A172 (cell line): ENCODE results near the gene ANKRD11. TPM values are rescaled to one million over a fixed set of nuclear protein-coding genes. Genes with fewer than 3 reads are reported as not detected.
A peak's percentile ranks its signal among the peaks of the same experiment; 100 is the strongest.
"Not testable (repeated sequence)": the region's sequence is repeated elsewhere in the genome, so short reads cannot be mapped to it uniquely, and the experiment has no call there.

Experiments
- DNase-seq: peaks from one replicate; pipeline ENCODE4 v3.0.0-alpha.2; 2015; ENCODE audit warnings: low spot score
- total RNA-seq: library from RNA; depleted of rRNA; stranded (reverse); fragments of >200 nt; shearing (Covaris generic); gene quantifications from 2 replicates; pipeline ENCODE4 v1.2.3, GENCODE V29; 2014

Gene ANKRD11
- total RNA-seq, 1 experiment from 2014 or later, result 61.6 TPM

DNA sequence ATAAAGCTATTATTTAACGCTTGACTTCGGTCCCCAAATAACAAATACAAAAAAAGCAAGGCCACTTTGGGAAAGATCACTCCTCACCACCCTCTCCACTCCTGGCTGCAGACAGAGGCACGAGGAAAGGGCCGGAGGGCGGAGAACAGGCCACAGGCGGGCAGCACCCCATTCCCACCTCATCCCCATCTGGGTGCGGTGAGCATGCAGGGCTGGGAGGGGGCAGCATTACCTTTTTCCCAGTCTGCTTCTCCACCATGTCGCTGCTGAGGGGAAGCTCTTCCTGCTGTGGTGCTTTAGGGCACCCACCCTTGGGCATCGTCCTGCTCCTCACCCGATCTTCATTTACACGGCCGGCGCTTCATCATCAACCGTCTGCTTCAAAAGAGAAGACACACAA is 173.7 kb downstream of the ANKRD11 start:
- DNase-seq, result peak; percentile 40

DNA sequence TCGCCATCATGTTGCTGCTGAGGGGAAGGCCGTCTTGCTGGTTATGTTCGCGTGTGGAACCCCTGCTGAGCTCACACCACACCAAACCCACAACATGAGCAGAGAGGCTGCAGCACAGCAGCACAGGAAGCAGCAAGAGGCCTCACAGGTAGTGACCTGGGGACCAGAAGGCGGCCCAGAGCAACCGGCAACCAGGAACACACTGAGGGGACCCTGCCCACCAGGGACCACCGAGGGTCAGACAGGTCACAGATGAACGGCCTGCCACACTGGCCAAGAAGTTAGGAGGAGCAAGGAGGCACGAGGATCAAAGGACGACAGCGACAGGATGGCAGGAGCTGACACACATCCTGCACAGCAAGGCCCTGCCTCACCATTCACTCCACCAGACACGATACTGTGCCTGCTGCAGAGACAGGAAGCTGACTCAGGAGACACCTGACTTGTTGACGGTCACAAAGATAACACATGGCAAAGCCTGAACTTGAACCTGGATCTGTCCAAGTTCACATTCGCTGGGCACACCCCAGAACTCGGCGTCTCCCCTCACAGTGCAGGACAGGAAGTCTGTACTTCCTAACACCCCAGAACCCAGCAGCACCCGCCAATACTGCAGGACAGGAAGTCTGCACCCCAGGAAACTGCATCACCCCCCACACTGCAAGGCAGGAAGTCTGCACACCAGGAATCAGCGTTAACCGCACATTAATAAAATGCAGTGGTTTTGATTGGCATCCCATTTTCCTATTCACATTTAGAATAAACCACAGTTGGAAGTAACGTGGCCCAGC is 174.4 kb downstream of the ANKRD11 start:
- DNase-seq, result peak; percentile 99

DNA sequence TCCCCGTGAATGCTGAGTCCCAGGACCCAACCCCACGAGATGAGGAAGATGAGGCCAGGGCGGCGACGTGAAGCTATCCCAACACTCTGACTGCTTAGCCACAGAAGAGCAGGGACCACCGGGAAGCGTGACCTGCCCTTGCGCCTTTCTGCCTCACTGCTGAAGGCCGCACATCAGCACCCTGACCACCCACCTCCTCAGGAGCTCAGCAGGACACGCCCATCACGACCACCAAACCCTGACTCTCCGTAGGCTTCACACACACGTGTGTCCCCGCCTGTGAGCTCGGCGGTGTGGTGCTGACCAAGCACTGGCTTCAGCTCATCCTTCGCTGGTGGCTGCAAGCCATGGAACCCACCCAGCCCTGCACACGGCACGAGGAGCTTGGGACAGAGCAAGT is 175.1 kb downstream of the ANKRD11 start:
- DNase-seq, result no peak

DNA sequence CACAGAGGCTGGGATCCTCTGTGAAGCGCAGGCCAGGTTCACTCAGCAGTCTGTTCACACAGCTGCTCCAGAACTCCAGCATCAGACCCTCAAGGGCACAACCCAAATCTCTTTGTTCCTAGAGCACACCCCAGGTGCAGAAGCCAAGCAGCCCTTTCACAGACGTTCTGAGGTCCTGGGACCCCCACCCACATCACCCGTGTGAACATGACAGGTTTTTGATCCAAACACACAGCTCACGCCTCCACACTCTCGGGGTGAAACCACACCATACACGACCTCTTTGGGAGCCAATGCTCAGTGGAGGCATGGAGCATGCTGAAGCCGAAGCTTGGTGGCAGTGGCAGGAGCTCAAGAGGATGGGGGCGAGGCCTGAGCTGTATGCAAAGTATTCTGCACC is 175.5 kb downstream of the ANKRD11 start:
- no peak for DNase-seq

DNA sequence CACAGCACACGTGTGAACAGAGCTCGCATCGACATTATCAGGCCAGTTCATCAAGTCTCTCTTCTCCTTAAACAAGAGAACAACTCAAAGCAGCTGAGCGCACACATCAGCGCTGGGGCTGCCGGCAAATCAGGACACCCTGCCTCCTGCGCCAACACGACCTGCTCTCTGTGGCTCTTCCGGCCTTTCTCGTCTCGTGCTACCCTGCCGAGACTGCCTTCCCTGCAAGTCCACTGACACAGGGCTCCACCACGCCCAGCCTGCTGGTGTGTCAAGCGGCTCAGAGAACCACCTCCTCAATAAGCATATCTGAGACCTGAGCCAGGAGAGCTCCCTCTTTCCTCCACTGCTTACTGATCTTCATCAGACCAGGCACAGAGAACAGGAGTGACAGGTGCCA is 176.0 kb downstream of the ANKRD11 start:
- no peak for DNase-seq

DNA sequence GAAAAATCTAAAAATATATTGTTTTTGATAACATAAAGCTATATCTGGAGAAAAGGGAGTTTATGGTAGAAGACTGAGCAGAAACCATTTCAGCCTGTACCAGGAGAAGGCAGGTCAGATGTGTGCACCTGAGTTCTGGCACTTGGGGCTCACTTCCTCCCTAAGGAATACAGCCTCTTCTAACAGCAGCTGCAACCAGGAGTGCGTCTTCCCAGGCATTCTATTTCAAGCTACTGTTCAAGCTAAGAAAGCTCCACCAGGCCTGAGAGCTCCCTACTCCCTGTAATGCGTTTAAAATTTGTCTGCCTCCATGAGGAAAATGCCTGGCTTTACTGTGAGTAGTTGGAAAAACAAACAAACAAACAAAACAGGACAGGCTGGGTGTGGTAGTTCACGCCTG is 176.8 kb downstream of the ANKRD11 start:
- no peak for DNase-seq

DNA sequence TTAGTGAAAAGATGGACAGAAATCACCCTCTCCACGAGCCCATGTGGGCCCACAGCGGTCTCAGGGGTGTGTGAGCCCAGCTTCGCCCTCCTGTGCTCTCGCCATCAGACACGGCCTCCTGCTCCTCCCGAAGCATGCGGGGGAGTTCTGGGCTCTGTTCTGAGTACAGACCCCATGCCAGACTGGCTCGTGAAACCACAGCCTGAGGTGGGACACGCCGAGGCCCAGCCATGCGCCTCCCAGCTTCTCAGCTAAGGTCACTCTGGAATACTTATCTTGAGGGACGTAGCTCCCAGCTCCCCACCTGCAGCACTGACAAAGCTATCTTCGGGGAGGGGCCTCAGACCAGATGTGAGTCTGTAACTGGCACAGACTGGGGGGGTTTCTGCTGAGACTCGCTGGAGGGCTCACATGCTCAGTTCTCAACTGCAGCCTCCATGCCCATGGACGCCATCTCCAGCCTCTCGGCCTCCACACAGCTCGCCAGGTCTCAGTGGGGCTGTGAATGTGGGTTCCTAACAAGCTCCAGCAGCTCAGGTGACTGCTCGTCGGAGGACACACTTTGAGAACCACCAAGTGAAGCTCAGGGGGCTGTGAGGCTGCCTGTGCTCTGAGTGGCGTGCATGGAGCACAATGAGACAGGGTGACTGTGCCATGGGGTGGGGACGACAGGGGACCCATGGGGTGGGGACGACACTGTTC is 177.6 kb downstream of the ANKRD11 start:
- no peak for DNase-seq

DNA sequence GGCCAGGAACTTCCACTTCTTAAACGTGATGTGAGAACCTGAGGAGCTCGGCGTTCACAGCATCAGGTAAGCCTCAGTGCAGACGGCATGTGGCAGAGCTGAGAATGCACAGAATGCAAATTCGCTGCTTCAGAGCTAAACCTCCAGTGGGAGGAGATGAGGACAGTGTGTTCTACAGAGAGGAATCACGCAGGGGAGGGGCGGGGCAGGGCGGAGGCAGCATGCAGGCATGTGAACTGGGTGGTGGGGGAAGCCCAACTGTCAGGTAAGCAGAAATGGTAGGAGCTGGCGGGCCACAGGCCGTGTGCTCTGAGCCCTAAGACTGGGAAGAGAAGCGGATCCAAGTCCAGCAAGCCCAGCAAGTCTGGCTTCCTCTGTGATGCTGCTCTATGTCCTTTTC is 178.2 kb downstream of the ANKRD11 start:
- no peak for DNase-seq

DNA sequence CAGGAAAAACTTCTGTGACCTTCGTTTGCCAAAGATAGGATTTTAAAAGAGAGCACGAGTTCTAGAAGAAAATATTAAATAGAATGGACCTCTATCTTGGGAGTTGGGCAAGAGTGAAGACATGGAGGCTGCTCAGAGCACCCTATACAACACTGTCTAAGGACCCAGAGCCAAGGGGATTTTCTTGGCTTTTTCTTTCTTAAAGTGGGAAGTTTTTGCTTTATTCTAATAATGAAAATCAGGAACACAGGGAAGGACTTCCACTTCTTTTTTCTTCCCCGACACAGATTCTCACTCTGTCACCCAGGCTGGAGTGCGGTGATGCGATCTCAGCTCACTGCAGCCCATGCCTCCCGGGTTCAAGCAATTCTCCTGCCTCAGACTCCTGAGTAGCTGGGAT is 178.7 kb downstream of the ANKRD11 start:
- DNase-seq, result no peak

DNA sequence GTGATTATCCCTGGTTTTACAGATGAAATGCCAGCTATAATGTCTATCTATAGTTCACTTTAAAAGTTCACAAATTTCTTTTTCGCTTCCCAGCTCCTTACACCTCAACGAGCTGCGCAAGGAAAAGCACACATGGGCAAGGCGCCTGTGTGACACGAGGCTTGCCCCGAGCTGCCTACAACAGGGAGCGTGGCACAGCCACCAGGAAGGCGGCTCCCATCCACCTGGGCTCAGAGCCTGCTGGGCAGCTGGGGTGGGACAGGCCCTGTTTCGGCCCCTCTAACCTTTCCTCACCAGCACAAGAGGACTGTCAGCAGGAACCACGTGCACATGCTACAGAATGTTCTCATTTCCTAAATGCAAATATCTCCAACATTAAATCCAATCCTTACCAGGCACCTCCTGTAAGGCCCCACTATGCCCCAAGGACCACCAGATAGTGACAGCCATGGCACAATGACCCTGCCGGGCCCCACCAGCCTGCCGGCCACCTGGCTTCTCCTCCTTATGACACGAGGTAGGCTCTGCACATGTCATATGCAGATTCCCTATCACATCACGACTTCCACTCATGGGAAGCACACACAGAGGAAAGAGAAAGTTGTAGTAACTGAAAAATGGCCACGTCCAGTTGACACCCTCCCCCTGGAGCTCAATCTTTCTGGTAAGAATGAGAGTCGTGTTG is 180.8 kb downstream of the ANKRD11 start:
- no peak for DNase-seq

DNA sequence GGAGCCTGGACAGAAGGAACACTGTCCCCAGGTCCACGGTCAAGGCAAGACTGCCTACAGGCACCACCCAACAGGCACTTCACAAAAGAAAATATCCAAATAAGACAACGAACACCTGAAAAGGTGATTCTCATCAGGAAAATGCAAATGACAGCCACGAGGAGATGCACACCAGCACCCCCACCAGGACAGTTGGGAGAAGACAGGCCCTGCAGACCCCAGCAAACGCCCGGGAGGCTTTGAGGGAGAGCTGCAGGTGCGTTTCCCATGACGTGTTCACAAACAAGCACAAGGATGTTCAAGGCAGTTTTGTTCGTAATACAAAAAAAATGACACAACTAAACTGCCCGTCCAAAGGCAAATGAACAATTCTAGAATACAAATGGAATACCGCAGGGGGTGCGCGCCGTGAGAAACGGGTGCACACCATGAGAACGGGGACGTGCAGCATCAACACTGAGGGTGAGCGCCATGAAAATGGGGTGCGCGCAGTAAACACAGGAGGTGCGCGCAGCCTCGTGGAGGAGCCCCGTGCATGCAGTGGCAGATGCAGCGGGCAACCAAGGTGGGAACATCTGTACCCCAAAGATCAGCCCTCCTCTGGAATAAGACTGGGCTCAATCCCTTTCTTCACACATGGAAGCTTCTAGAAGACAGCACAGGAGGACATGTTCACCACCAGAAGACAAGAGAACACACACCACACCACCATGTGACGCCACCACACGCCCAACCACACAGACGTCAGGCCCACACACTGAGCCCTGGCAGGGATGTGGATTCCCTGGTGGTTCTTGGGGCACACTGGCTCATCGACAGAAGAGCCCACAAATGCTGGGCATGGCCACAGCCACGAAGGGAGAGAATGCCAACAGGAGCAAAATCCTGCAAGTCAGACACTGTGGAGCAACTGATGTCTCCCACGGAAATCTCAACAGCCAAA is 181.7 kb downstream of the ANKRD11 start:
- no peak for DNase-seq

DNA sequence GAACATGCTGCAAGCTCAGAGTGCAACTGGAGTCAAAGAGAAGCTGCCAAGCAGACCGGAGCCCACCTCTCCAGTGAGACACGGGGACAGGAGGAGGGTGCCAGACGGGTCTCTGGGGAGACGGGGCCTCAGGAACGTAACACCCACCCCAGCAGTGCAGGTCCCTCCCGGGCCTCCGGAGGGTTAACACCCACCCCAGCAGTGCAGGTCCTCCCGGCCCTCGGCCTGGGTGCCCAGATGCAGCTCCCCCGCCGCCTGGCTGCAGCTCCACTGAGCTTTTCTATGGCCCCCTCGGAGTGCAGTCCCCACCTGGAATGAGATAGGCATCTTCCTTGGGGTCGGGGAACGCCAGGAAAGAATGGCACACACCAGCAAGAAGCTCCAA is 182.9 kb downstream of the ANKRD11 start:
- DNase-seq, result no peak

DNA sequence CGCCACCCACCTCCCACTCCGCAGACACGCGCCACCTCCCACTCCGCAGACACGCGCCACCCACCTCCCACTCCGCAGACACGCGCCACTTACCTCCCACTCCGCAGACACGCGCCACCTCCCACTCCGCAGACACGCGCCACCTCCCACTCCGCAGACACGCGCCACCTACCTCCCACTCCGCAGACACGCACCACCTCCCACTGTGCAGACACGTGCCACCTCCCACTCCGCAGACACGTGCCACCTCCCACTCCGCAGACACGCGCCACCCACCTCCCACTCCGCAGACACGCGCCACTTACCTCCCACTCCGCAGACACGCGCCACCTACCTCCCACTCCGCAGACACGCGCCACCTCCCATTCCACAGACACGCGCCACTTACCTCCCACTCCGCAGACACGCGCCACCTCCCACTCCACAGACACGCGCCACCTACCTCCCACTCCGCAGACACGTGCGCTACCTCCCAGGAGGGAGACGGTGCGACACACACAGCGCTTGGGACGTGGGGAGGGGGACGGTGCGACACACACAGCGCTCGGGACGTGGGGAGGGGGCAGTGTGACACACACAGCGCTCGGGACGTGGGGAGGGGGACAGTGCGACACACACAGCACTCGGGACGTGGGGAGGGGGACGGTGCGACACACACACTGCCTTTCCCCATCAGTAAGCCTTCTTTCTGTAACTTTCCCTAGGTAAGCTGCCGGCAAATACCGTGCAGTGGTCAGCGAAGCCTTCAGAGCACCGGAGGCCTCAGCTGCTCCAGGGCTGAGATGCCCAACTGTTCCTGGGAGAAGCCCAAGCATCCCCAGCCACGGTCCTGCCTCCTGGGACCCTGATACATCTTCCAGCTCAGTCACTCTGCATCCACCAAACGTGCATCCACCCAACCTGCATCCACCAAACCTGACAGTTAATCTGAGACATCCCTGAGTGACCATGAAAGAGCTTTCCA is 183.6 kb downstream of the ANKRD11 start:
- not testable (repeated sequence) for DNase-seq

DNA sequence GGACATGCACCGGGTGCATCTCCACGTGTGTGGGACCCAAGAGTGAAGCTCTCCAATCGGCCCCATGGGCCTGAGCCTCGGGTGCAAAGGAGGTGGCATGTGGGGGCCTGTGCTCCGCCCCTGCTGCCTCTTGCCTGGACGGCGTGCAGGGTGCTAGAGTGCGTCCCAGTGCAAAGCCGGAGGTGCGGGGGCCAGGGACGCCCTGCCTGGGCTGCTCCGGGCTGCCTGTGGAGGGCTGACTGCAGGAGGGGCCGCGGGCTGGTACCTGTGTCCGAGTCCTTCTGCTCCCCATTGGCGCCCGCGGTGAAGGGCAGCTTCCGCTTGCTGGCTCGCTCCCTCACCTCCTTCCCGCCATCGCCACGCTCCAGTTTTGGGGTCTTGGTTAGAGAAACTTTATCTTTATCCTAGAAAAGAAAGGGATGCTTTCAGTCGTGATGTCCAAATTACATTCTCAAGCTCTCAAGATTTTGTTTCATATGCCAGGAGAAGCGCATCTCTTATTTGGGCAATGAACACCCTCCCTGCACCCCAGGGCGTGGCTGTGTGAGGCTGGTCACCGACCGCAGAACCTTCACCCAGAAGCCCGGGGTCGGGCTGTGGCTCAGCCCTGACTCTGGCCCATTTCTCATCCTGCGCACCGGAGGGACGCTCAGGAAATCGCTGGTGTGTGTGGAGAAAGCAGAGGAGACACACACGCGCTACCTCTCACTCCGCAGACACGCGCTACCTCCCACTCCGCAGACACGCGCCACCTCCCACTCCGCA is 185.2 kb downstream of the ANKRD11 start:
- DNase-seq, result no peak

DNA sequence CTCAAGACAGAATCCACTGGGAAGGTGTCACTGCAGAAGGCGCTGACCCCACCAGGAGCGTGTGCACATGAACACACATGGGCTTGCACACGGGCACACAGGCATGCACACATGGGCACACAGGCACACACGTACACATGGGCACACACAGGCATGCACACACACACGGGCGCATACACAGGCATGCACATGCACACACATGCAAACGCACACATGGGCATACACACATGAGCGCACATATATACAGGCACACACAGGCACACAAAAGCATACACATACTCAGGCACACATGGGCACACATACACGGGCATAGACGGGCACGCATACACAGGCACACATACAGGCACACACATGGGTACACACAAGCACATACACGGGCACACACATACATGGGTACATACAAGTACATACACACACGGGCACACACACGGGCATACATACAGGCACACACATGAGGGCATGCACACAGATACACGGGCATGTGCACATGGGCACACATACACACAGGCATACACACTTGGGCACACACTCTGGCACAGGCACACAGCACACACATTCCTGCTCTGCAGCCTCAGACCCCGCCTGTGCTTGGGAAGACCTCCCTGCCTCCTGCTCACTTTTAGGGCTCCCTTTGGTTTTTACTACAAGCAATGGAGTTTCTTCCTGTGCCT is 186.0 kb downstream of the ANKRD11 start:
- no peak for DNase-seq

DNA sequence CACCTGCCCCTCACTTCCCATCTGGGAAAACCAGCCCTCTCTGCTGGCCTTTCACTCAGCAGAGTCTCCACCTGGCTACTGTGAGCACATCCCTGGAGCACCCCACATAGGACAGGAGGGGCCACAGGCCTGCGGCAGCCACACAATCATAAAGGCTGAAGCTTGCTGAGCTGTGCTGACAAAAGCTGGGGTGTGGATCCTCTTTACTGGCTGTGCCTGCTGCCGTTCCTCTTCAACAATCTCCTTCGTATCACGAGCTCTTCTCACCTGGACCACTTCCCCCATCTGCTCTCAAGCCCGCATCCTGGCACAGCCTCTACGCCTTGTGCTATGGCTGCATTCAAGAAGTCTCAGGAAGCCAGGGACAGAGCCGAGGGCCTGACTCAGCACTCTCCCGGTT is 186.7 kb downstream of the ANKRD11 start:
- no peak for DNase-seq

DNA sequence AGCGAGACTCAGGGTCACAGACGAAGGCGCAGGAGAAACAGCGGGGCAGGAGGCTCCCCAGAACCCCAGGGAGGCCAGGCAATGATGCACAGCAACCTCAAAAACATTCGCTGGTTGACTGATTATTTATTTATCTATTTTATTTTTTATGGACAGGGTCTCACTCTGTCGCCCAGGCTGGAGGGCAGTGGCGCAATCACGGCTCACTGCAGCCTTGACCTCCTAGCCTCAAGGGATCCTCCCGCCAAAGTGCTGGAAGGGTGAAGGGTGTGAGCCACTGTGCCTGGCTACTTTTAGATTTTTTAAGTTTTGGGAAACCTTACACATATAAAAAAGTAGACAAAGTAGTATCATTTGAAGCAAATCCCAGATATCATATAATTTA is 189.4 kb downstream of the ANKRD11 start:
- no peak for DNase-seq

DNA sequence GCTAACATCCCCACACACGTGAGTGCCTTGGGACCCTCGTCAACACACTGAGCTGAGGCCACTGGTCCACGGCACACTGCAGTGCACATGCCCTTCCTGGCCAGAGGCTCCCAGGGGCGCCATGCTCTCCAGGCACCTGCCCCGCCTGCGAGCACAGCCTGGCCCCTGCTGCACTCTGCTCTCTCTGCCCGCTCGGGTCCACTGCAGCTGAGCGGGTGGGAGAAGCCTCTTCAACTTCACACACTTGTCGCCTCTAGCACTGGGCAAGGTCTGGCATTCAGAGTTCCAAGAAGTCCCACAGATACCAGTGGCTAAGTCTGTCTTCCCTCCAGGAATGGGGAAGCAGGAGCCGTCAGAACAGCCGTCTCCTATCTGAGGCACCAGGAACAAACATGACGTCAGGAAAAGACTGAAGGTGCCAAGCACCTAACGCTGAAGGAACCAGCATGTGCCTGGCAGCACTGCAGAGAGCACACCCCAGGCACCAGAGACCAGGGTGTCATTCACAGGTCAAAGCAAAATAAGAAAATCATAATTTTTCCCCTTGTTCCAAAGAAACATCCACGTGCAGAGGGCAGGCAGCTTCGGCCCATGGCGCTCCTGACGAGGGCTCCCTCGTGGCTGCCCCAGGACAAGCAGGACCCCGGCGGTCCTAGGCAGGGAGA is 189.9 kb downstream of the ANKRD11 start:
- no peak for DNase-seq
